ENCODE results near the gene CD86. TPM values are rescaled to one million over a fixed set of nuclear protein-coding genes. Genes with fewer than 3 reads are reported as not detected.

CD86 gene
- polyA plus RNA-seq, 3 donors, result 75.7 to 321 (median 273) TPM

GRCh38 chr3:122094693-122095092 lies 39.5 kb downstream of the CD86 start:
- Mint-ChIP-seq H3K9me3 (no peaks in the 10 kb centered on the region), H3K27ac (peak overlapping the region in 2 of 7 donors; percentile 21 to 83), H3K36me3 (peaks cover 33 to 37% of the 10 kb centered on the region in 2 donors), H3K27me3 (ENCODE audit: low read depth in 3 of 3) (peaks cover 0 to 3% (median 0%) of the 10 kb centered on the region in 3 donors), H3K4me1 (peaks cover 31% of the 10 kb centered on the region), H3K4me3 (no peak overlapping the region)
- TF ChIP-seq CTCF (IDR thresholded peaks at IDR 0.05), result no peak
- WGBS (ENCODE audit: insufficient coverage), result 100% methylated on average over 2 of the region's 2 CpGs
- Histone ChIP-seq H3K36me3 (replicated peaks in 1 of 2; ENCODE audit: control insufficient read depth in 1 of 2, insufficient read depth in 2 of 2, low read length in 2 of 2) (peaks cover 17 to 71% of the 10 kb centered on the region in 2 donors), H4K20me1 (ENCODE audit: insufficient read depth, low read length) (peaks cover 21% of the 10 kb centered on the region), H3K4me2 (replicated peaks; ENCODE audit: extremely low read depth, low read length, poor library complexity, severe bottlenecking) (no peak overlapping the region), H2AFZ (ENCODE audit: insufficient read depth, low read depth, low read length, poor library complexity, severe bottlenecking) (no peak overlapping the region), H3K9me3 (replicated peaks in 1 of 2; ENCODE audit: control insufficient read depth in 1 of 2, insufficient read depth in 1 of 2, low read length in 2 of 2) (no peaks in the 10 kb centered on the region), H3K4me3 (replicated peaks in 1 of 3; ENCODE audit: low read depth in 2 of 3, low read length in 3 of 3) (no peak overlapping the region), H3K79me2 (ENCODE audit: insufficient read depth, low read length) (peaks cover 43% of the 10 kb centered on the region), H3K27me3 (ENCODE audit: control insufficient read depth in 2 of 2, insufficient read depth in 2 of 2, low read length in 2 of 2) (no peaks in the 10 kb centered on the region), H3K4me1 (ENCODE audit: control insufficient read depth in 1 of 2, insufficient read depth in 2 of 2, low read length in 2 of 2) (peaks cover 31 to 35% of the 10 kb centered on the region in 2 donors), H3K9ac (ENCODE audit: insufficient read depth, low read length, poor library complexity, severe bottlenecking) (no peak overlapping the region), H3K27ac (ENCODE audit: low read depth in 1 of 2, low read length in 2 of 2) (no peak overlapping the region)
- no peak for DNase-seq
- intact Hi-C loops (cut with micrococcal nuclease), result loop anchor here (5.0 kb wide), 3 partner anchors 37 to 262 kb away; partner anchors contain the start of gene CD86 (in 2 of the 2)

GRCh38 chr3:122097141-122097540 lies 42.0 kb downstream of the CD86 start:
- TF ChIP-seq CTCF (IDR thresholded peaks at IDR 0.05), result no peak
- Mint-ChIP-seq H3K27ac (no peak overlapping the region), H3K9me3 (no peaks in the 10 kb centered on the region), H3K4me1 (peaks cover 25% of the 10 kb centered on the region), H3K36me3 (peaks cover 26 to 31% of the 10 kb centered on the region in 2 donors), H3K27me3 (ENCODE audit: low read depth in 3 of 3) (peaks cover 0 to under 1% (median 0%) of the 10 kb centered on the region in 3 donors), H3K4me3 (no peak overlapping the region)
- no peak overlapping the region for H3K4me3 ChIP-seq (replicated peaks in 1 of 3; ENCODE audit: low read depth in 2 of 3, low read length in 3 of 3)
- peaks cover 34 to 36% of the 10 kb centered on the region in 2 donors for H3K4me1 ChIP-seq (ENCODE audit: control insufficient read depth in 1 of 2, insufficient read depth in 2 of 2, low read length in 2 of 2)
- H3K79me2 ChIP-seq (ENCODE audit: insufficient read depth, low read length), result peaks cover 25% of the 10 kb centered on the region
- H3K9ac ChIP-seq (ENCODE audit: insufficient read depth, low read length, poor library complexity, severe bottlenecking), result no peak overlapping the region
- H3K4me2 ChIP-seq (replicated peaks; ENCODE audit: extremely low read depth, low read length, poor library complexity, severe bottlenecking), result no peak overlapping the region
- intact Hi-C loops (cut with micrococcal nuclease), result no loop called here
- no CpG with 5 or more reads among the region's 3 CpGs for WGBS (ENCODE audit: insufficient coverage)
- H3K27ac ChIP-seq (ENCODE audit: low read depth in 1 of 2, low read length in 2 of 2), result no peak overlapping the region
- no peaks in the 10 kb centered on the region for H3K27me3 ChIP-seq (ENCODE audit: control insufficient read depth in 2 of 2, insufficient read depth in 2 of 2, low read length in 2 of 2)
- peaks cover 17 to 66% of the 10 kb centered on the region in 2 donors for H3K36me3 ChIP-seq (replicated peaks in 1 of 2; ENCODE audit: control insufficient read depth in 1 of 2, insufficient read depth in 2 of 2, low read length in 2 of 2)
- no peak for DNase-seq
- H4K20me1 ChIP-seq (ENCODE audit: insufficient read depth, low read length), result peaks cover 16% of the 10 kb centered on the region
- no peak overlapping the region for H2AFZ ChIP-seq (ENCODE audit: insufficient read depth, low read depth, low read length, poor library complexity, severe bottlenecking)
- no peaks in the 10 kb centered on the region for H3K9me3 ChIP-seq (replicated peaks in 1 of 2; ENCODE audit: control insufficient read depth in 1 of 2, insufficient read depth in 1 of 2, low read length in 2 of 2)

Data from CD14-positive monocyte (primary cell).